NCI-H1417 (cell line): ENCODE data around the gene LRRC63.
A peak's percentile ranks its signal among the peaks of the same experiment; 100 is the strongest.
"Not testable (repeated sequence)": the region's sequence is repeated elsewhere in the genome, so short reads cannot be mapped to it uniquely, and the experiment has no call there.

Source experiments
- DNase-seq, 3 experiments: peaks; one replicate each; lab custom pipeline; 2025; lab: John Stamatoyannopoulos, UW

Gene LRRC63

GRCh38 chr13:46211483-46212351 is at the start of gene LRRC63:
TSS of gene LRRC63 (plus strand) at chr13:46211928. CDS start at chr13:46213035, 1,107 bp downstream.
- DNase-seq: peak; percentile 78 to 87 (median 82)

GRCh38 chr13:46162741-46163140 is 49.0 kb upstream of the LRRC63 start:
- DNase-seq: not testable (repeated sequence)

- peak in 1 of 3 experiments; percentile 9 for DNase-seq
Observed at GRCh38 chr13:46164661-46165060, 47.1 kb upstream of the LRRC63 start.

GRCh38 chr13:46165485-46166223 is 46.1 kb upstream of the LRRC63 start:
- DNase-seq: no peak

- no peak for DNase-seq
Observed at GRCh38 chr13:46166224-46166584, 45.5 kb upstream of the LRRC63 start.

- no peak for DNase-seq
Observed at GRCh38 chr13:46166947-46167610, 44.6 kb upstream of the LRRC63 start.

GRCh38 chr13:46168341-46168740 is 43.4 kb upstream of the LRRC63 start:
- no peak for DNase-seq

- DNase-seq: no peak
Observed at GRCh38 chr13:46168783-46169182, 42.9 kb upstream of the LRRC63 start.

- no peak for DNase-seq
Observed at GRCh38 chr13:46169758-46170157, 42.0 kb upstream of the LRRC63 start.

- DNase-seq: no peak
Observed at GRCh38 chr13:46170268-46170667, 41.5 kb upstream of the LRRC63 start.

- DNase-seq: no peak
Observed at GRCh38 chr13:46170687-46171086, 41.0 kb upstream of the LRRC63 start.

GRCh38 chr13:46171217-46171616 is 40.5 kb upstream of the LRRC63 start:
- DNase-seq: no peak

GRCh38 chr13:46171739-46172138 is 40.0 kb upstream of the LRRC63 start:
- DNase-seq: no peak

GRCh38 chr13:46172531-46172991 is 39.2 kb upstream of the LRRC63 start:
- no peak for DNase-seq

GRCh38 chr13:46173656-46174055 is 38.1 kb upstream of the LRRC63 start:
- DNase-seq: no peak

GRCh38 chr13:46176756-46177155 is 35.0 kb upstream of the LRRC63 start:
- no peak for DNase-seq

GRCh38 chr13:46178143-46178542 is 33.6 kb upstream of the LRRC63 start:
- no peak for DNase-seq

GRCh38 chr13:46178821-46179220 is 32.9 kb upstream of the LRRC63 start:
- no peak for DNase-seq

- no peak for DNase-seq
Observed at GRCh38 chr13:46179491-46179908, 32.2 kb upstream of the LRRC63 start.

GRCh38 chr13:46179969-46180763 is 31.6 kb upstream of the LRRC63 start:
- no peak for DNase-seq

- DNase-seq: no peak
Observed at GRCh38 chr13:46181377-46181839, 30.3 kb upstream of the LRRC63 start.
